Hematopoietic multipotent progenitor cell treated with erythropoietin and hydrocortisone succinate and interleukin-3 and kit ligand, for 6 days (in vitro differentiated cells): ENCODE measurements around the gene HEPN1.

Experiments used
- DNase-seq: peaks from one replicate; pipeline ENCODE4 v3.0.0-alpha.2; 2015

HEPN1 gene

DNA sequence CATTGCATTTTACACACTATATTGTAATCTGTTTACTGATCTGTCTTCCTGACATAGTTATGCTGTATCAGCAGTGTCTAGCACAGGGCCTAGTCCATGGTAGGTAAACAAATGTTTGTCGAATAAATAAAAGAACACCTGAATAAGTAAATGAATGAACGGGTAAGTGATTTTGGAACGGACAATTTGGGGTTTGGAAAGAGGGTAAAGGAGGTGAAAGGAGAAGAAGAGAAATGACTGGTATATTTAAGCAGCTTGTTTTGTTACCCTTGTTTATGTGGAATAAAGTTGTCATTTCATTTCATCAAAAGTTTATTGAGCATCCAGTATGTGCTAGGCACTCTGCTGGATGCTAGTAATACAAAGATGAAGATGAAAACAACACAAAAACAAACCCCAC lies at the start of gene HEPN1:
TSS of gene HEPN1 (plus strand) at position 301 of the 400 bp plus-strand sequence.
- no peak for DNase-seq

DNA sequence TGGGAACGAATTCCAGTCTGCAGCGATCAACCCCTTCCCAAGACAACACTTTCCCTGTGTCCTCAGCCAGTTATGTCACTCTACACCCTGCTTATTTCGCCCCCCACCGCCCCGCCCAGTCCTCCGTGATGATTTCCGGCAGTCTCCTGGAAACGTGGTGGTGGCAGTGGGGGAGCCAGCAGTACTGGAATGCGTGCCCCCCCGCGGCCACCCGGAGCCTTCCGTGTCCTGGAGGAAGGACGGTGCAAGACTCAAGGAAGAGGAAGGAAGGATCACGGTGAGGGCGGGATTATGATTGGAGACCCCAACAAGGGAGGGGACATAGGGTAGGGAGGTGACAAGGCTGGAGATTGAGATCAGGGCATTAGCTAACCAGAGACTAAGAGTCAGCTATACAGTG lies 49.7 kb upstream of the HEPN1 start:
- DNase-seq, result no peak

DNA sequence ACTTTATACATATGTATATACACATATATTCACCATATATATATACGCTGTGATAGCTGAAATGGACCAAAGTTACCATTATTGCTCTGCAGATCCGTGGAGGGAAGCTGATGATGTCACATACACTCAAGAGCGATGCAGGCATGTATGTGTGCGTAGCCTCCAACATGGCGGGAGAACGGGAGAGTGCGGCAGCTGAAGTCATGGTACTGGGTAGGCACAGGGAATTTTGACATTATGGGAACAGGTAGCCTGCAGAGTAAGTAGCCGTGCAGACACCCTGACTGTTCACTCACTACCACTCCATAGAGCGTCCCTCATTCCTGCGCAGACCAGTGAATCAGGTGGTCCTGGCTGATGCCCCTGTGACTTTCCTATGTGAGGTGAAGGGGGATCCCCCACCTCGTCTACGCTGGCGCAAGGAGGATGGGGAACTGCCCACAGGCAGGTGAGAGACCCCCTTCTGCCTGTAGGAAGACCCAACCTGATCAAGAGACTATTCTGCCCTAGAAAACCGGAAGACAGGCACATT lies 49.1 kb upstream of the HEPN1 start:
- no peak for DNase-seq

DNA sequence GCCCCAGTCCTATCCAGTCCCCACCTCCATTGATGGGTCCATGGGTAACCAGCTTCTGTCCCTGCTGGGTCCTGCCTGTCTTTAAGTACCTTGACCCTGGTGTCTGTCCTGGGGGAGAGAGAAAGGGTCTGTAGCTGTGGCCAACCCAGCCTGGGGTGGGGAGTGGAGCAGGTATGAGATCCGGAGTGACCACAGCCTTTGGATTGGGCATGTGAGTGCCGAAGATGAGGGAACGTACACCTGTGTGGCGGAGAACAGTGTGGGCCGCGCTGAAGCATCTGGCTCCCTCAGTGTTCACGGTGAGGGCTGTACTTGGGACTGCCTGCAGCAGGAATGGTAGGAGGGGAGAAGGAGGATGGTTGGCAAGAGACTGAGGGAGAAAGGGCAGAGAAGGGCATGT lies 48.6 kb upstream of the HEPN1 start:
- DNase-seq, result no peak

DNA sequence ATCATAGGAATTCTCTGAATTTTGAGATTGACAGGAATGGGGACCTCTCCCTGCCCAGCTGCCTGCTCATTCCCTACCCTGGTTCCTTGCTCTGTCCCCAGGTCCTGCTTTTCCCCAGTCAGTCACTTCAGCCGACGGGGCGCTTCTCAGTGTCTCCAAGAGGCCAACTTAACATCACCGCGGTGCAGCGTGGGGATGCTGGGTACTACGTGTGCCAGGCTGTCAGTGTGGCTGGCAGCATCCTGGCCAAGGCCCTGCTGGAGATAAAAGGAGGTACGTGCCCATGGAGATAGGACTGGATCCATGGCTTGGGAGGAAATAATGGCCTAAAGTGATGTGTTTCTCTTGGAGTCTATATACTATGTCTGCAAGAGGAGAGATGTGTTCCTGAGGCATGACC lies 46.8 kb upstream of the HEPN1 start:
- DNase-seq, result no peak

DNA sequence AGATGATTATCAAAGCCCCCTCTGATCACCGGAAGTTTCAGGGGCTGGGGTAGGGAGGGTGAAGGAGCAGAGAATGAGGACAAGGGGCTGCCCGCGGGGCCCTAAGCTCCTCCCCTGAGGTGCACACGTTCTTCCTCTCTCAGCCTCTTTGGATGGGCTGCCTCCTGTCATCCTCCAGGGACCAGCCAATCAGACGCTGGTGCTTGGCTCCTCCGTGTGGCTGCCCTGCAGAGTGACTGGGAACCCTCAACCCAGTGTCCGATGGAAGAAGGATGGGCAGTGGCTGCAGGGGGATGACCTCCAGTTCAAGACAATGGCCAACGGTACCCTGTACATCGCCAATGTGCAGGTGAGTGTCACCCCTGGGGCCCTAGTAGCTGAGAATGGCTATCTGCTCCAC lies 46.3 kb upstream of the HEPN1 start:
- DNase-seq, result no peak

DNA sequence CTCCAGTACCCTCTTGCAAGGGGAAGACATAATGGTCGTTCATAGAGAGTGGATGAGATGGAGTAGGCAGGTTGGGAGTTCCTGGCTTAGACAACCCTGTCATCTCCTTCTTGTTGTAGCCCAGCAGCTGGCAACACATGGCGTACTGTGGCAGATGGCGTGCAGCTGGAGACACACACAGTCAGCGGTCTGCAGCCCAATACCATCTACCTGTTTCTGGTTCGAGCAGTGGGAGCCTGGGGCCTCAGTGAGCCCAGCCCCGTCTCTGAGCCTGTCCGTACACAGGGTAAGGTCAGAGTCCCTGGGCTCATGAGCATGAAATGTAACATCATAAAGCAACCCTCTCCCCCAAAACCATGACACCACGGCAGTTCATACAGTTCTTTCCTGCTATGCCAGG lies 45.1 kb upstream of the HEPN1 start:
- no peak for DNase-seq

DNA sequence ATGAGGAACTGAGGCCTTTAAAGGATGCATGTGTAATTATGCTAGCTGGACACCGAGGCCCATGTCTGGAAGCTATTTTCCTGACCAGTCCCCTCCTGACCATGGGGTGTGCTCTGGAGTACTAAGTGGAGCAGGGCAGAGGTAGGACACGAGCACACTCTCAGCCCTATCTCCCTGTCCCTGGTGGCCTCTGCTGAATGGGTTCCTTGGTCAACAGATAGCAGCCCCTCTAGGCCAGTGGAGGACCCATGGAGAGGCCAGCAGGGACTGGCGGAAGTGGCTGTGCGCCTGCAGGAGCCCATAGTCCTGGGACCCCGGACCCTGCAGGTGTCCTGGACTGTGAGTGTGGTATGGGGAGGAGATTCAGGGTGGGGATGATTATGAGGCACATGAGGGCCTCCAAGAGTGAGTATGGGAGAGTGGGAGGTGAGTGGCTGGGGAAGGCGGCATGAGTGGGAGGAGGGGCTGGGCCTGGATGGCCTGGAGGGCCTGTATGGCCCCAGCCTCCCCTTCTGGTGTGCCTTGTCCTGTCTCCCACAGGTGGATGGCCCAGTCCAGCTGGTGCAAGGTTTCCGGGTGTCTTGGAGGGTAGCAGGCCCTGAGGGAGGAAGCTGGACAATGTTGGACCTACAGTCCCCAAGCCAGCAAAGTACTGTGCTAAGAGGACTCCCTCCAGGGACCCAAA lies 44.3 kb upstream of the HEPN1 start:
- DNase-seq, result no peak

DNA sequence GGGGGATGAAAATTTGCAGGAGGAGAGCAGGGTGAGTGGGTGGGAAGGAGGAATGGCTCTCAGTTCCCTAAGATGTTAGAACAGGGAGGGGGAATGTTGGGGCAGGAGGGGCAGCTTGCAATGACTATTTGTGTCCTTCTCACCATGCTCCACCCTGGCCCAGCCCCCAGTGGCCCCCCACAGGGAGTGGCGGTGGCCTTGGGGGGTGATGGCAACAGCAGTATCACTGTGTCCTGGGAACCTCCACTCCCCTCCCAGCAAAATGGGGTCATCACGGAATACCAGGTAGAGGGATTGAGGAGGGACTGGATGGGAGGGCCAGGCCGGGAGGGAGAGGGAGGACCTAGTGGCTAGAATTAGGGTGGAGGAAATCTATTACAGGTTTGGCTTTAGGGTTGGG lies 43.6 kb upstream of the HEPN1 start:
- no peak for DNase-seq

DNA sequence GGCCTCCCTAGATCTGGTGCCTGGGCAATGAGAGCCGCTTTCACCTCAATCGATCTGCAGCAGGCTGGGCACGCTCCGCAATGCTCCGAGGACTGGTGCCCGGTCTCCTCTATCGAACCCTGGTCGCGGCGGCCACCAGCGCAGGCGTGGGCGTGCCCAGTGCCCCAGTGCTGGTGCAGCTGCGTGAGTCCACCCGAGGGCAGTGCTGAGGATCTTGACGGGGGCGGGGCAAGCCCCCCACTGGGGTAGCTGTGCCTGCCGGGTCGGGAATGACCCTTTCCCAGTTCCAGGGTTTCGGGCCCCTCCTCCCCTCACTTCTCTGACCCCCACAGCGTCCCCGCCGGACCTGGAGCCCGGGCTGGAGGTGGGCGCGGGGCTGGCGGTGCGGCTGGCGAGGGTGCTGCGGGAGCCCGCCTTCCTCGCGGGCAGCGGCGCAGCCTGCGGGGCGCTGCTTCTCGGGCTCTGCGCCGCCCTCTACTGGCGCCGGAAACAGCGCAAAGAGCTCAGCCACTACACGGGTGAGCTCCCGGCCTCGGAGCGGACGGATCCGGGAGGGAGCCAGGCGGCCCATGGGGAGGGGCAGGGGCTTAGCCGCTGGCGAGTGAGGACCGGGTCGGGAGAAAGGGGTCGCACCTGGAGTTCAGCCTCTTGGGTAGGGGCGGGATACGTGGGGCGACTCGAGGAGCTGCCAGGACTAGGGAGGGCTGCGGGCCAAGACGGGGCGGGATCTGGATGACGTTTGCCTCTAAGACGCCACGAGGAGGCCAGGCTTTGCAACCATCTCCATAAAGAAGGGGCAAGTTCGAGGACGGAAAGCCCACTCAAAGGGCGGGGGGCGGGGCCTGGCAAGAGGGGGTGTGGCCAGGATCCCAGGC lies 42.9 kb upstream of the HEPN1 start:
- DNase-seq, result peak; percentile 91

DNA sequence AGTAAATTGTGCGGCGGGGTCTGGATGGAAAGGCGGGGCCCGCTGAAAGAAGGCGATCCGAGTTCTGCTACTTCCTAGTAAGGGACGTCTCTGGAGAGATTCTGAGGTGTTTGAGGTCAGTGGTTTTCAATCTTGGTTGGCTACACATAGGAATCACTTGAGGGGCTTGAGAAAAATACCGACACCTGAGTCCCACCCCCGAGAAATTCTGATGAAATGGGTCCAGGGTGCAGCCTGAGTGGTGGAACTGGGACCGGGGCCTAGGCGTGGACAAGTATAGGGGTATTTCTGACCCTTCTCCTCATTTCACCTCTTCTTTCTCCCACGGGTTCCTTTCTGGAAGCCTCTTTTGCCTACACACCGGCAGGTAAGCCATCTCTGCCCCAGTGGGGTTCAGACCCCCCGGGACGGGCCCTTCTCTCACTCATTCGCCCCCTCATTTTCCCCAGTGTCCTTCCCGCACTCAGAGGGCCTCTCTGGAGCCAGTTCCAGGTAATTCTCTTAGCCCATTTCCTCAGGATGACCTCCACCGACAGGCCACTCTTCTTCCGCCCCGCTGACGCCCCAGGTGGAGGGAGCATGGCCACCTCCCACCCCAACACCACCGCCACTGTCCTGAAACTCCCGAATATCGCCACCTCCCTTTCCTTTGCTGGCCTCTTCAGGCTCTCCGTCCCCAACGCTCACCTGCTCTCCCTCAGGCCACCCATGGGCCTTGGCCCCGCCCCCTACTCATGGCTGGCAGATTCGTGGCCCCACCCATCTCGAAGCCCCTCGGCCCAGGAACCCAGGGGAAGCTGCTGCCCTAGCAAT lies 42.0 kb upstream of the HEPN1 start:
- no peak for DNase-seq

DNA sequence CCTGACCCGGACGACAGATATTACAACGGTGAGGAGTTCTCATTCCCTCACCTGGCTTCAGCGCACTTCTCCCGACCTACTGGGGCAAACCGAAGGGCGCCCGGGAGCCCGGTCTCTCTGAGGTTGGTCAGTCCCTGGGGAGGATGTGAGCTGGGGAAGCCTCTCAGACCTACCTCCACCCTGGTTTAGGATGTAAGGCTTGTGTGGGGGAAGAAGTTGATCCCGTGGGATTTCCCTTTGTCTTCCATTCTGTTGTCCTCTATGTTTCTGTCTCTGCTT lies 41.5 kb upstream of the HEPN1 start:
- no peak for DNase-seq

DNA sequence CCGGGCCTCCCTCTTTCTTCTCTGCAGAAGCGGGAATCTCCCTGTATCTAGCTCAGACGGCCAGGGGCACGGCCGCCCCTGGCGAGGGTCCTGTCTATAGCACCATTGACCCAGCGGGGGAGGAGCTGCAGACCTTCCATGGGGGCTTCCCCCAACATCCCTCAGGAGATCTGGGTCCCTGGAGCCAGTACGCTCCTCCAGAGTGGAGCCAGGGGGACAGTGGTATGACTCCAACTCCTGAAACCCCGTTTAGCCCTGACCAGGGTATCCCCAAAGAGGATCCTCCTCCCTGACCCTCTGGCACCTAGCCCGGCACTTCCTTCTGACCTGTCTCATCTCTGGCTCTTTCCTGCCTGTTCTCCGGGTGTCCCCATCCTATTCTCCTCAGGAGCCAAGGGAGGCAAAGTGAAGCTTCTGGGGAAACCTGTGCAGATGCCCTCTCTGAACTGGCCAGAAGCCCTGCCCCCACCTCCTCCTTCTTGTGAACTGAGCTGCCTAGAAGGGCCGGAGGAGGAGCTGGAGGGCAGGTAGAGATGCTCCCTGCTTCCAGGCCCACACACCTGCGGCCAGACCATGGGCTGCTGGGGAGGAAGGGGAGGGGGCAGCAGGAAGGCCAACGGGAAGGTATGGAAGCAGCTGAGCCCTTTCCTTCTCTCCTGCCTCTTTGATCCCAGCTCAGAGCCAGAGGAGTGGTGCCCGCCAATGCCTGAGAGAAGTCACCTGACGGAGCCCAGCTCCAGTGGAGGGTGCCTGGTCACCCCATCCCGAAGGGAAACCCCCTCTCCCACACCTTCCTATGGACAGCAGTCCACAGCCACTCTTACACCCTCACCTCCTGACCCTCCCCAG lies 40.9 kb upstream of the HEPN1 start:
- no peak for DNase-seq

DNA sequence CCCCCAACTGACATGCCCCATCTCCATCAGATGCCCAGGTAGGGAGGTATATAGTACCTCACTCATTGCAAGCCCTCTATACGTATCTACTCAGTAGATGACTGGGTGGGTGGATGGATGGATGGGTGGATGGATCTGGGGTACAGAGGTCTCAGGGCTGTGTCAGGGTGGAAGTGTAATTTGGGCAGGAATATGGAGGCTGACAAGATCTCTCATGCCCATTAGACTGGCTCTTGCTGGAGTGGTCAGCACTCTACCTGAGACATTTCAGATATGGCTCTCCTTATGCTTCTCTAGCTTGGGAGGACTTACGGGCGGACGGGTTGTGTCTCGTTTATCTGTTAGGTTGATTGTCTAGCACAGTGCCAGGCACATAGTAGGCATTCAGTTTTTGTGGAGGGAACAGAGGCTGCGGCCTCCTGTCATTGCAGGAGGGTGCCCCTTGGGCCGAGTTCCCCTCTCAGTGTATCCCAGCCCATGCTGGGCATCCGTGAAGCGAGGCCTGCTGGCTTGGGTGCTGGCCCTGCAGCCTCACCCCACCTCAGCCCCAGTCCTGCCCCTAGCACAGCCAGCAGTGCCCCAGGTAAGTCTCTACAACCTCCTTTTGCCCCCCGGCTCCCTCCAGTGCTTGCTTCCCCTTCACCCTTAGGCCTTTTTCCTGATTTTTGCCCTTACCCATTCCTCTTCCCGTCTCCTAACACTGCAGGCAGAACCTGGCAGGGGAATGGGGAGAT lies 40.1 kb upstream of the HEPN1 start:
- no peak for DNase-seq

DNA sequence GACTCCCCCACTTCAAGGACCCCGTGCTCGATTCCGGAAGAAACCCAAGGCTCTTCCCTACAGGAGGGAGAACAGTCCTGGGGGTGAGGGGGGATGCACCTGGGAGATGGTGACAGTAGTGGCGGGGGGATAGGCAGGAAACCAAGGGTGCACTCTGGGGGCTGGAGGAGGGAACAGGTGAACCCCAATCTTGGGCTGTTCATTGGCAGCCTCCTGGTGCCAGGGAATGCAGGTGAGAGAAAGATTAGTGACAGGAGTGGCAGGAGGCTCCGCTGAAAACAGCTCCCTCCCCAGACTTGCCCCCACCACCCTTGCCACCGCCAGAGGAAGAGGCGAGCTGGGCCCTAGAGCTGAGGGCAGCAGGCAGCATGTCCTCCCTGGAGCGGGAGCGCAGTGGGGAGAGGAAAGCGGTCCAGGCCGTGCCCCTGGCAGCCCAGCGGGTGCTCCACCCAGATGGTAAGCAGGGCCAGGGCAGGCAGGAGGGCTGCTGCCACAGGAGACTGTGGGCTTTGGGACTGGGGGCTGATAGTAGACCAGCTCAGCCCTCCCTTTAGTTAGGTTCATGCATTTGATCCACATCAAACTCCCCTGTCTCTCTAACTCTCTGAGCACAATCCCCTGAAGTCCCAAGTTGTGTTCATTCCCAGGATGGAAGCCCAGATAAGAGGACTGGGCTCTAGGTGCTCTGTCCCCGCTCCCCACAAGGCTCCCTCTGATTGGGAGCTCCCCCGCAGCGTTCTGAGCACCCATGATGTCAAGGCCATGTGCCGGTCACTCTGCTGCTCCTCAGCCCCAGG lies 39.4 kb upstream of the HEPN1 start:
- no peak for DNase-seq

DNA sequence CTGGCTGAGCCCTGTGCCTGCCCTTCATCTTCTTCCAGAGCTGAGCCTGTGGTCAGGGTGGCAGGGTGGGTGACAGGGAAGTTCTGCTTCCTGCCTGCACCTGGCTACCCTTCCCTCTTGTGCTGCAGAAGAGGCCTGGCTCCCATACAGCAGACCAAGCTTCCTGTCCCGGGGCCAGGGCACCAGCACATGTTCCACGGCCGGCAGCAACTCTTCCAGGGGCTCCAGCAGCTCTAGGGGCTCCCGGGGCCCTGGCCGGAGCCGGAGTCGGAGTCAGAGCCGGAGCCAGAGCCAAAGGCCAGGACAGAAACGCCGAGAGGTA lies 38.8 kb upstream of the HEPN1 start:
- no peak for DNase-seq

DNA sequence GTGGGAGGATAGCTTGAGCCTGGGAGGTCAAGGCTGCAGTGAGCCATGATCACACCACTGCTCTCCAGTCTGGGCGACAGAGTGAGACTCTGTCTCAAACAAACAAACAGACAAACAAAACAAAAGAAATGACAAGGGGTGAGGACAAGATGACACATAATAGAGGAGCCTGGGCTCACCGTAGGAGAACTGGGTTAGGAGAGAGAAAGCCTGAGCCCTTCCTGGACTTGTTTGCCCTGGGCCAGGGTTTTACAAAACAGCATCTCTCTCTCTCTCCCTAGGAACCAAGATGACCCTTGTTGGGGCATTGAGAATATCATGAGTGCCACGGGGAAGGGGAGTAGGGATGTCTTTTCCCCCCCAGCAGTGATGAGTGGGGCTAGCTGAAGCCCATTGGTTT lies 38.1 kb upstream of the HEPN1 start:
- DNase-seq, result no peak

DNA sequence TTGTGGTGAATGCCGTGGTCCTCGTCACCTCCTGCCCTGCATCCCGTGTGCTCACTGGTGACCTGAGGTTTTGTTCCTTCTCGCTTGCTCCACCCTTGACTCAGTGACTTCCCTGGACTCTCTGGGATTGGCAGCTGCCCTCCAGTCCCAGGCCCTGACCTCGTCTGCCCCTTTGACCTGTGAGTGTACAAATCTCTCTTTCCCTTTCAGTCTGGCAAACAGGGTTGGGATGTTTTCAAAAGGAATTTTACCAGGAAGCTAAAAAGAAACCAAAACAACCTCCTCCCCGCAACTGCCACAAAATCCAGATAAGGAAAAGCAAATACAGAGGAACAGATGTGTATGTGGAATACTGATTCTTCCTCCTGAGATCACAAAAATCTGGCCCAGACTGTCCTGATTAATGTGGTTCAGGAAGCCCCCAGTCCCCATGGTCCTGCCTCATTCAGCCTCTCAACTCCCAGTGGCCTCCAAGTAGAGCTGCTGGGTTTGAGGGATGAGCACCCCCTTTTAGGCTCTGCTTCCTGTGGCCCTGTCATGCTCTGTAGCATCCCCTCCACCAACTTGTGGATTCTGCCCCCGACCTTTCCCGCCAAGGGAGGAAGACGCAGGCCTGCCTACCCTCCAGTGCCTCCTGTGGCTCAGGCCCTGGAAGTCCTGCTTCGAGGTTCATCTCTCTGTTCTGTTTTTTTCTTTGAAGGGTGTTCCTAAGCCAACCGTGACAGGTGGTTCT lies 36.5 kb upstream of the HEPN1 start:
- no peak for DNase-seq

DNA sequence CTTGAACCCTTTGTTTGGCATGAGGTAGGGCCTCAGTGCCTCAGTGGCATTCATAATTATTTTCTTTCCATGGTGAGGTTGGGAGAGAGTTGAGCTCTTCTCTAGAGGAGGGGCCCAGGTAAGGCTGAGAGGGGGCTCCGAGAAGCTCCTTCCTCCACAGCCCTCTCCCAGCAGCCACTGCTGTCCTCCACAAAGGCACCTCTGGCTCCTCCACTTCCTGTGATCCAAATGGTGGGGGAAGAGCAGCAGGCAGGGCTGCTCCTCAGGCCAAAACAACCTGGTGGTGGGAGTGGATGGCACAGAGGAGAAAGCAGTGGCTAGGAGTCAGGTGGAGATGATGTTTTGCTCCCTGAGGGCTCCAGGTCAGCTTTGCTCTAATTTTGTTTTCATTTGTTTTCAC lies 34.7 kb upstream of the HEPN1 start:
- no peak for DNase-seq

DNA sequence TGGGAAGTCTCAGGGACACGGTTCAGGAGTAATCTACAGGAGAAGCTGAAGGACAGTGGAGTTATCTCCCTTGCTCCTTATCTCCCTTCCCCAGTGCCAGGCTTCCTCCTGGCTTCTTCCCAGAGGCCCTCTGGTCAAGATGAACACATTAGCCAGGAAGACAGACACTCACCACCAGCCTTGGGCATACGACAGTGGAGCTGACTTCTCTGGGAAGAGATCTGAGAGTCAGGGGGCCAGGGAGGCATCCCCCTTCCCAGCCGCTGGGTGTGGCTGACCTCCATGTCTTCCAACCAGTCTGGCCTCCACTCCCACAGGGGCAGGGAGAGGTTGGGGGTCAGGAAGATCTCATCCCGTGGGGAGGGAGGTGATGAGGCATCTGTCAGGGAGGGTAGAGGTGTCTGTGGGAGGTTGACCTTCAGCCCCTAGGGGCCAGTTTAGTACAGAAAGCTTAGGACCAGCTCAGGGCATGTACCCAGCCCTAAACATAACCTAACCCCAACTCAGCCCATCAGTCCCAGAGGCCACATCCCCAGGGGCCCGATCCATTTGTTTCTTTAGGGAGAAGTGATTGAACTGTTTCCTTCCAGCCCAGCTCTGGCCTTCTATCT lies 34.1 kb upstream of the HEPN1 start:
- no peak for DNase-seq
